SK-N-SH (cell line): Measurements from ENCODE around the gene TBXA2R. TPM values are rescaled to one million over a fixed set of nuclear protein-coding genes. Genes with fewer than 3 reads are reported as not detected.

Experiments
- CTCF ChIA-PET: fragments of 300-600, 350-600 bp; formaldehyde crosslinking; extraction: SDS; loops from one replicate; lab custom pipeline; 2021; lab: Yijun Ruan, JAX
- POLR2A ChIA-PET: fragments of 350-600 bp; sonication (Branson Sonifier 250); formaldehyde crosslinking; extraction: SDS; loops from one replicate; lab custom pipeline; 2020; ENCODE audit warnings: antibody characterized with exemption, inconsistent platforms; lab: Yijun Ruan, JAX
- DNase-seq: peaks from one replicate; pipeline ENCODE4 v3.0.0; 2012
- H2AFZ ChIP-seq: fragments of 200-600 bp; sonication (generic); 2 replicates; pipeline ENCODE4 v1.8.1; 2016; ENCODE audit warnings: antibody characterized with exemption, mild to moderate bottlenecking, low read depth
- H3F3A ChIP-seq: fragments of 200-600 bp; sonication (generic); replicated peaks from 2 replicates; pipeline ENCODE3; 2016; ENCODE audit warnings: antibody characterized with exemption, mild to moderate bottlenecking; ENCODE audit not compliant: insufficient read depth
- H3K27ac ChIP-seq, 2 experiments: fragments of 200-500 bp in 1 of 2; fragments of 200-600 bp in 1 of 2; sonication (Bioruptor generic) in 1 of 2; sonication (generic), shearing (Covaris generic) in 1 of 2; 2 replicates each; pipeline versions ENCODE4 v1.5.1 to v1.6.1; 2014 to 2016; ENCODE audit warnings: low read depth in 2 of 2, inconsistent platforms in 1 of 2, low read length in 1 of 2, mild to moderate bottlenecking in 1 of 2, mixed read lengths in 1 of 2
- H3K27me3 ChIP-seq: fragments of 200-600 bp; sonication (generic), shearing (Covaris generic); 2 replicates; pipeline ENCODE4 v1.6.1; 2016; ENCODE audit warnings: mixed run types; ENCODE audit not compliant: insufficient read depth
- H3K36me3 ChIP-seq, 2 experiments: fragments of 200-500 bp in 1 of 2; fragments of 200-600 bp in 1 of 2; sonication (Bioruptor generic) in 1 of 2; sonication (generic) in 1 of 2; replicated peaks in 1 of 2; 2 replicates each; pipeline versions ENCODE3 to v1.5.1; 2014 to 2016; ENCODE audit warnings: low read length in 1 of 2, mild to moderate bottlenecking in 1 of 2; ENCODE audit not compliant: insufficient read depth in 2 of 2, control insufficient read depth in 1 of 2
- H3K4me1 ChIP-seq, 2 experiments: fragments of 200-500 bp in 1 of 2; fragments of 200-600 bp in 1 of 2; sonication (Bioruptor generic) in 1 of 2; sonication (generic), shearing (Covaris generic) in 1 of 2; 2 replicates each; pipeline versions ENCODE4 v1.5.1 to v1.6.1; 2014 to 2016; ENCODE audit warnings: low read depth in 1 of 2, low read length in 1 of 2, mixed run types in 1 of 2; ENCODE audit not compliant: insufficient read depth in 2 of 2, control insufficient read depth in 1 of 2
- H3K4me2 ChIP-seq: fragments of 200-600 bp; sonication (generic), shearing (Covaris generic); 2 replicates; pipeline ENCODE4 v1.6.1; 2017; ENCODE audit warnings: mixed run types
- H3K4me3 ChIP-seq, 2 experiments: fragments of 200-500 bp in 1 of 2; fragments of 200-600 bp in 1 of 2; sonication (Bioruptor generic) in 1 of 2; sonication (generic), shearing (Covaris generic) in 1 of 2; 2 replicates each; pipeline versions ENCODE4 v1.5.1 to v1.8.1; 2014 to 2016; ENCODE audit warnings: low read depth in 2 of 2, inconsistent platforms in 1 of 2, low read length in 1 of 2, mild to moderate bottlenecking in 1 of 2, mixed read lengths in 1 of 2, moderate library complexity in 1 of 2
- H3K79me2 ChIP-seq: fragments of 200-600 bp; sonication (generic); 2 replicates; pipeline ENCODE4 v1.8.1; 2017; ENCODE audit warnings: mild to moderate bottlenecking; ENCODE audit not compliant: insufficient read depth
- H3K9ac ChIP-seq: fragments of 200-600 bp; sonication (generic); 2 replicates; pipeline ENCODE4 v1.6.1; 2017; ENCODE audit warnings: mixed run types
- H3K9me2 ChIP-seq: fragments of 200-600 bp; sonication (generic); 2 replicates; pipeline ENCODE4 v1.6.1; 2017; ENCODE audit warnings: mixed run types
- H3K9me3 ChIP-seq: fragments of 200-600 bp; sonication (generic); 2 replicates; pipeline ENCODE4 v1.6.1; 2017; ENCODE audit warnings: mixed run types, mild to moderate bottlenecking, moderate library complexity
- H4K20me1 ChIP-seq: fragments of 200-600 bp; sonication (generic); 2 replicates; pipeline ENCODE4 v1.6.1; 2017; ENCODE audit warnings: mild to moderate bottlenecking, mixed run types; ENCODE audit not compliant: insufficient read depth
- EP300 ChIP-seq, 2 experiments: IDR thresholded peaks; 2 replicates each; pipeline versions ENCODE4 v1.4.0 to v1.6.1; 2012; ENCODE audit warnings: borderline replicate concordance in 1 of 2, low read depth in 1 of 2, low read length in 1 of 2
- FOXM1 ChIP-seq: IDR thresholded peaks from 2 replicates; pipeline ENCODE4 v1.4.0; 2012; ENCODE audit warnings: low read depth, mild to moderate bottlenecking
- JUND ChIP-seq: IDR thresholded peaks from 2 replicates; pipeline ENCODE4 v1.4.0; 2012
- MEF2A ChIP-seq: IDR thresholded peaks from 2 replicates; pipeline ENCODE4 v1.4.0; 2012; ENCODE audit warnings: low read depth, borderline replicate concordance
- MXI1 ChIP-seq: IDR thresholded peaks from 2 replicates; pipeline ENCODE4 v1.6.1; 2012; ENCODE audit warnings: mild to moderate bottlenecking, low read depth, low read length, improper control_type of control experiment
- NFIC ChIP-seq: IDR thresholded peaks from 2 replicates; pipeline ENCODE4 v1.4.0; 2012; ENCODE audit warnings: borderline replicate concordance
- NRF1 ChIP-seq: IDR thresholded peaks from 2 replicates; pipeline ENCODE4 v1.6.1; 2012; ENCODE audit warnings: low read depth, mild to moderate bottlenecking, low read length
- PBX3 ChIP-seq: IDR thresholded peaks from 2 replicates; pipeline ENCODE4; 2012
- RAD21 ChIP-seq: IDR thresholded peaks from 2 replicates; pipeline ENCODE4 v1.6.1; 2012; ENCODE audit warnings: mild to moderate bottlenecking, low read length
- RFX5 ChIP-seq: IDR thresholded peaks from 2 replicates; pipeline ENCODE4 v1.6.1; 2012; ENCODE audit warnings: mild to moderate bottlenecking, improper control_type of control experiment, low read length
- SIN3A ChIP-seq: IDR thresholded peaks from 2 replicates; pipeline ENCODE4 v1.6.1; 2012; ENCODE audit warnings: low read depth, mild to moderate bottlenecking, low read length, moderate library complexity, borderline replicate concordance
- SMC3 ChIP-seq: IDR thresholded peaks from 2 replicates; pipeline ENCODE4 v1.6.1; 2012; ENCODE audit warnings: low read depth, low read length, improper control_type of control experiment
- TAF1 ChIP-seq: IDR thresholded peaks from 2 replicates; pipeline ENCODE4 v1.6.1; 2012; ENCODE audit warnings: low read depth, mild to moderate bottlenecking, low read length, moderate library complexity, borderline replicate concordance
- USF2 ChIP-seq: fragments of 150-350 bp; IDR thresholded peaks from 2 replicates; pipeline ENCODE4 v1.6.1; 2017; ENCODE audit warnings: antibody characterized with exemption, low read length, low read depth, borderline replicate concordance
- ZBTB33 ChIP-seq: IDR thresholded peaks from 2 replicates; pipeline ENCODE4 v1.4.0; 2012; ENCODE audit warnings: low read depth, borderline replicate concordance
- WGBS: methylation state at CpG from one replicate; pipeline ENCODE4 v1.1.6; 2017; ENCODE audit warnings: low lambda C conversion rate; 5-methylcytosine and 5-hydroxymethylcytosine counted together
- polyA plus RNA-seq, 3 experiments: library from polyadenylated mRNA; depleted of rRNA; stranded (reverse); fragments of >200 nt; gene quantifications; 2 replicates each; pipeline ENCODE4 v1.2.3, GENCODE V29; 2012

TBXA2R gene
- polyA plus RNA-seq, 1 of the 3 experiments (the other 2 are of a cell fraction) = 0.92 TPM

GRCh38 chr19:3621689-3622088 lies 15.0 kb upstream of the TBXA2R start:
- H3K79me2 ChIP-seq = peaks cover 38% of the 10 kb centered on the region
- no peak overlapping the region for H3K4me2 ChIP-seq
- no peak overlapping the region for H3K4me3 ChIP-seq
- DNase-seq = no peak
- no peaks in the 10 kb centered on the region for H3F3A ChIP-seq
- POLR2A ChIA-PET = no interaction called here
- no peak overlapping the region for H3K9ac ChIP-seq
- no peak overlapping the region for H3K27ac ChIP-seq
- H4K20me1 ChIP-seq = peaks cover 17% of the 10 kb centered on the region
- peaks cover 8 to 12% of the 10 kb centered on the region in 2 experiments; a peak in 2 of 4 replicates for H3K4me1 ChIP-seq
- H3K9me3 ChIP-seq = no peaks in the 10 kb centered on the region
- peaks cover 0 to 19% of the 10 kb centered on the region in 2 experiments for H3K36me3 ChIP-seq
- TF ChIP-seq SMC3 (no peak), EP300 (IDR thresholded peaks at IDR 0.05; ENCODE audit: borderline replicate concordance in 1 of 2, low read depth in 1 of 2, low read length in 1 of 2) (no peak), JUND (no peak), NFIC (no peak), USF2 (no peak), ZBTB33 (no peak), NRF1 (no peak), PBX3 (no peak)
- whole genome bisulfite sequencing = 100% methylated on average over 5 of the region's 15 CpGs
- H3K27me3 ChIP-seq = no peaks in the 10 kb centered on the region
- H2AFZ ChIP-seq = no peak overlapping the region
- H3K9me2 ChIP-seq = no peaks in the 10 kb centered on the region
- CTCF ChIA-PET = interaction anchor here (0.7 to 5.8 kb wide), 6 partner anchors 36 to 317 kb away, joined by 3 to 49 read pairs (median 4); partner anchors contain the start of gene GIPC3

- TF ChIP-seq SIN3A (no peak), FOXM1 (no peak), RFX5 (no peak), NFIC (no peak), MXI1 (no peak), RAD21 (no peak), TAF1 (no peak), MEF2A (no peak), ZBTB33 (no peak)
- POLR2A ChIA-PET = no interaction called here
- WGBS = 94% methylated on average over 14 of the region's 24 CpGs
These were observed 14.3 kb upstream of the TBXA2R start for GRCh38 chr19:3620817-3621547.

More at GRCh38 chr19:3620817-3621547, 14.3 kb upstream of the TBXA2R start:
- no peaks in the 10 kb centered on the region for H3K9me3 ChIP-seq
- no peaks in the 10 kb centered on the region for H3F3A ChIP-seq
- no peak overlapping the region for H3K4me3 ChIP-seq
- H3K9me2 ChIP-seq = no peaks in the 10 kb centered on the region
- H2AFZ ChIP-seq = no peak overlapping the region
- CTCF ChIA-PET = interaction anchor here (1.0 to 5.8 kb wide), 4 partner anchors 35 to 316 kb away, joined by 3 to 49 read pairs (median 4); partner anchors contain the start of gene GIPC3
- H3K79me2 ChIP-seq = peaks cover 33% of the 10 kb centered on the region
- H3K4me1 ChIP-seq = peaks cover 8 to 11% of the 10 kb centered on the region in 2 experiments; a peak in 2 of 4 replicates
- H3K27me3 ChIP-seq = no peaks in the 10 kb centered on the region
- H3K27ac ChIP-seq = no peak overlapping the region
- H3K36me3 ChIP-seq = peaks cover 0 to 19% of the 10 kb centered on the region in 2 experiments
- no peak for DNase-seq
- H4K20me1 ChIP-seq = peaks cover 13% of the 10 kb centered on the region
- H3K4me2 ChIP-seq = no peak overlapping the region
- no peak overlapping the region for H3K9ac ChIP-seq
